GM19035 (cell line): ENCODE measurements around the gene ZNF836.
"Not testable (repeated sequence)": the region's sequence is repeated elsewhere in the genome, so short reads cannot be mapped to it uniquely, and the experiment has no call there.

Experiments
- ATAC-seq: cut with Tn5 transposase; IDR thresholded peaks from one replicate; pipeline ENCODE4 v1.9.1; 2021; ENCODE audit not compliant: unreplicated experiment

Gene ZNF836

GRCh38 chr19:52171321-52172169 is at the start of gene ZNF836:
TSS of gene ZNF836 (minus strand) at chr19:52171621. CDS start at chr19:52168072, 3,549 bp downstream.
- ATAC-seq, result peak; percentile 78

GRCh38 chr19:52221031-52221430 is 49.6 kb upstream of the ZNF836 start:
- ATAC-seq, result no peak

- ATAC-seq, result no peak
These were observed 48.2 kb upstream of the ZNF836 start for GRCh38 chr19:52219611-52220010.

- no peak for ATAC-seq
These were observed 46.2 kb upstream of the ZNF836 start for GRCh38 chr19:52217576-52217975.

- no peak for ATAC-seq
These were observed 45.0 kb upstream of the ZNF836 start for GRCh38 chr19:52216401-52216800.

- no peak for ATAC-seq
These were observed 42.8 kb upstream of the ZNF836 start for GRCh38 chr19:52214241-52214640.

GRCh38 chr19:52212572-52213255 is 41.3 kb upstream of the ZNF836 start:
- ATAC-seq, result no peak

GRCh38 chr19:52211926-52212571 is 40.6 kb upstream of the ZNF836 start:
- ATAC-seq, result no peak

GRCh38 chr19:52211203-52211602 is 39.8 kb upstream of the ZNF836 start:
- no peak for ATAC-seq

GRCh38 chr19:52206481-52206880 is 35.1 kb upstream of the ZNF836 start:
- no peak for ATAC-seq

- not testable (repeated sequence) for ATAC-seq
These were observed 29.5 kb upstream of the ZNF836 start for GRCh38 chr19:52200755-52201391.

- no peak for ATAC-seq
These were observed 28.6 kb upstream of the ZNF836 start for GRCh38 chr19:52200044-52200443.

GRCh38 chr19:52198678-52199077 is 27.3 kb upstream of the ZNF836 start:
- ATAC-seq, result no peak

- no peak for ATAC-seq
These were observed 26.5 kb upstream of the ZNF836 start for GRCh38 chr19:52197964-52198363.

- no peak for ATAC-seq
These were observed 25.0 kb upstream of the ZNF836 start for GRCh38 chr19:52196256-52196967.

- no peak for ATAC-seq
These were observed 20.5 kb upstream of the ZNF836 start for GRCh38 chr19:52191951-52192350.

- no peak for ATAC-seq
These were observed 20.0 kb upstream of the ZNF836 start for GRCh38 chr19:52191389-52191788.

GRCh38 chr19:52190487-52191293 is 19.3 kb upstream of the ZNF836 start:
- ATAC-seq, result no peak

GRCh38 chr19:52189735-52190486 is 18.5 kb upstream of the ZNF836 start, which contains the start of gene PPP2R1A:
TSS of gene PPP2R1A (plus strand) at chr19:52190052. CDS start at chr19:52190097, 45 bp downstream.
- peak; percentile 84 for ATAC-seq
